Upper lobe of left lung (tissue), 6 donors: ENCODE measurements around the gene NDUFAF2. TPM values are rescaled to one million over a fixed set of nuclear protein-coding genes. Genes with fewer than 3 reads are reported as not detected.

Experiments used
- ATAC-seq, 2 donors: fragments of 200-7000 bp; cut with Tn5 transposase; one replicate each; pipeline ENCODE4 v1.9.1; 2022; ENCODE audit warnings: mild to moderate bottlenecking in 2 of 2, moderate library complexity in 2 of 2; ENCODE audit not compliant: low FRiP score in 2 of 2
- DNase-seq, 2 donors: peaks; one replicate each; pipeline ENCODE4 v3.0.0-alpha.2; 2019 to 2020
- H3K27ac ChIP-seq, 4 donors: fragments of 200-600 bp; sonication (generic); one replicate each; pipeline ENCODE4 v1.5.1; 2016 to 2019
- H3K27me3 ChIP-seq, 4 donors: fragments of 200-600 bp; sonication (generic); one replicate each; pipeline ENCODE4 v1.5.1; 2017 to 2019
- H3K36me3 ChIP-seq, 4 donors: fragments of 200-600 bp; sonication (generic); one replicate each; pipeline ENCODE4 v1.5.1; 2016 to 2019
- H3K4me1 ChIP-seq, 4 donors: fragments of 200-600 bp; sonication (generic); one replicate each; pipeline ENCODE4 v1.5.1; 2018 to 2019
- H3K4me3 ChIP-seq, 4 donors: fragments of 200-600 bp; sonication (generic); one replicate each; pipeline ENCODE4 v1.5.1; 2017 to 2019; ENCODE audit warnings: mild to moderate bottlenecking in 2 of 4, moderate library complexity in 1 of 4
- H3K9me3 ChIP-seq, 4 donors: fragments of 200-600 bp; sonication (generic); one replicate each; pipeline ENCODE4 v1.5.1; 2018 to 2019
- EP300 ChIP-seq, 4 donors: sonication (generic); formaldehyde crosslinking; IDR thresholded peaks; one replicate each; pipeline ENCODE4 v1.5.1; 2017; ENCODE audit warnings: antibody characterized with exemption in 4 of 4, control low read depth in 2 of 4
- POLR2A ChIP-seq, 4 donors: fragments of 450-650 bp; IDR thresholded peaks; one replicate each; pipeline ENCODE4 v1.5.1; 2016 to 2017; ENCODE audit warnings: antibody characterized with exemption in 4 of 4, mild to moderate bottlenecking in 2 of 4
- POLR2AphosphoS5 ChIP-seq, 2 donors: sonication (generic); formaldehyde crosslinking; IDR thresholded peaks; one replicate each; pipeline ENCODE4 v1.5.1; 2017; ENCODE audit warnings: antibody characterized with exemption in 2 of 2
- WGBS, 2 donors: methylation state at CpG; one replicate each; pipeline ENCODE4 v1.1.5; 2017 to 2018; 5-methylcytosine and 5-hydroxymethylcytosine counted together
- total RNA-seq, 6 donors: library from RNA; depleted of rRNA in 4 of 6; stranded (reverse); fragments of >200 nt in 4 of 6; gene quantifications; one replicate each; pipeline versions ENCODE4 v1.1.0 to v1.2.1, GENCODE V29; 2016 to 2021
- TF ChIP-seq, protein P1 (sequence below), 6 experiments: fragments of 450-650 bp in 4 of 6; fragments of 200-600 bp in 2 of 6; sonication (generic) in 2 of 6; IDR thresholded peaks; one replicate each; pipeline ENCODE4 v1.5.1; 2016 to 2019; ENCODE audit warnings: antibody characterized with exemption in 6 of 6
- donor health status: DM: no; HTN: no; CAD: no; lungs with moderate emphysema.
- donor health status: DM: no; HTN: yes; CAD: no; lungs with severe emphysema.

NDUFAF2 gene
- total RNA-seq, 6 donors from 2014 or later = 14.2 to 41.6 (median 20.5) TPM; not detected in 1

DNA sequence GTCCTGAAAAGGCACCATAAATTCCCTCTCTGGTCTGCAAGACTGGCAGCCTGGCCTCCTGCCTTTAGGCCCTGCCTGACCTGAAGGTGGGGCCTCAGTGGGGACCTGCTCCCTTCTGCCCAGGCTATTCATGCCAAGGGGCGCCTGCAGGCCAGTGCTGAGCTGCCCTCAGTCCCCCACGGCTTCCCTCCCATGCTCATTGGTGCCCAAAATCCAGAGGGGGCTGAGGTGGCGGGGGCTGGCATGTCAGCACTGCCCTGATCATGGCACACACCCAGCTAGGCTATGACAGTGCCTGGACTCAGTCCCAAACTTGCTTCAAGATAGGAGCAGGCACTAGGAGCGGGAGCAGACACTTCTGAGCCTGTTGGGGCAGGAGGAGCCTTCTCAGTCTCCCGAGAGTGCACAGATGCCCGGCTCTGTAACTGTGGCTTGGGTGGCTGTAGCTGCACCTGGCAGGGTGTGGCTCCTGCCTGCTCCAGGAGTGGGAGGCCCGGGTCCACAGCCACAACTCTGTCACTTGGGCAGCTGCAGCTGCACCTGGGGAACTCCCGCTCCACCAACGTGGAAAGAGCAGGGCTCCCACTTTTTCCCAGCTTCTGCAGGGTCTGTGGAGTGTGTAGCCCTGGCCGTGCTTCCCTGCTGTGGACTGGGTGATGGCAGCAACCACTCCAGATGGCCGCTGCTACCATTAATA, 49.0 kb downstream of the NDUFAF2 start:
- no peak overlapping the region for H3K27ac ChIP-seq
- H3K9me3 ChIP-seq = peaks cover 0 to 15% (median 5%) of the 10 kb centered on the region in 4 donors
- no peaks in the 10 kb centered on the region for H3K36me3 ChIP-seq
- 87 to 94% methylated on average over 4 to 10 of the region's 11 CpGs for WGBS, 2 donors
- no peaks in the 10 kb centered on the region for H3K4me1 ChIP-seq
- H3K27me3 ChIP-seq = no peaks in the 10 kb centered on the region
- ATAC-seq (peak in 1 of 2 donors; percentile 40), DNase-seq (peak in 1 of 2 donors; percentile 32)
- H3K4me3 ChIP-seq = no peak overlapping the region
- no peak for TF ChIP-seq POLR2A (IDR thresholded peaks at IDR 0.05)

DNA sequence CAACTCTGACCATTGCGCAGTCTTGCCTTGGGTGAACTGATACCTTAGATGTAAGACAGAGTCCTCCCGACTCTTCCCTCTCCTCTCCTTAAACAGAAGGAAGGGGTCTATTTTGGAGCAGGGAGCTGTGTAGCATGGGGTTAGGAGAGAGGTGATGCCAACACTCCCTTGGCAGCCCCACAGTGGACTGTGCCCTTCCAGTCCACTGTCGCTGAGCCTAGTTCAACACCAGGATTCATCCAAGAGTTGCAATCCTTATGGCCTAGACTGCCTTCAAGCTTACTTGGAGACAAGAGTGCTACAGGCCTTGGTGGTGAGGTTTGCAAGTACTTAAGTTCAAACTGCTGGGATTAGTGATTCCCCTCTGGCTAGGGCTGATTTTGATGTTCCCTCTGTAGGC, 51.4 kb downstream of the NDUFAF2 start:
- TF ChIP-seq EP300 (IDR thresholded peaks at IDR 0.05) = no peak
- TF ChIP-seq, protein P1, sequence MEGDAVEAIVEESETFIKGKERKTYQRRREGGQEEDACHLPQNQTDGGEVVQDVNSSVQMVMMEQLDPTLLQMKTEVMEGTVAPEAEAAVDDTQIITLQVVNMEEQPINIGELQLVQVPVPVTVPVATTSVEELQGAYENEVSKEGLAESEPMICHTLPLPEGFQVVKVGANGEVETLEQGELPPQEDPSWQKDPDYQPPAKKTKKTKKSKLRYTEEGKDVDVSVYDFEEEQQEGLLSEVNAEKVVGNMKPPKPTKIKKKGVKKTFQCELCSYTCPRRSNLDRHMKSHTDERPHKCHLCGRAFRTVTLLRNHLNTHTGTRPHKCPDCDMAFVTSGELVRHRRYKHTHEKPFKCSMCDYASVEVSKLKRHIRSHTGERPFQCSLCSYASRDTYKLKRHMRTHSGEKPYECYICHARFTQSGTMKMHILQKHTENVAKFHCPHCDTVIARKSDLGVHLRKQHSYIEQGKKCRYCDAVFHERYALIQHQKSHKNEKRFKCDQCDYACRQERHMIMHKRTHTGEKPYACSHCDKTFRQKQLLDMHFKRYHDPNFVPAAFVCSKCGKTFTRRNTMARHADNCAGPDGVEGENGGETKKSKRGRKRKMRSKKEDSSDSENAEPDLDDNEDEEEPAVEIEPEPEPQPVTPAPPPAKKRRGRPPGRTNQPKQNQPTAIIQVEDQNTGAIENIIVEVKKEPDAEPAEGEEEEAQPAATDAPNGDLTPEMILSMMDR (IDR thresholded peaks at IDR 0.05) = no peak
- DNase-seq = no peak
- 75 to 100% methylated on average over 2 to 3 of the region's 3 CpGs for WGBS, 2 donors
- Histone ChIP-seq H3K36me3 (no peaks in the 10 kb centered on the region), H3K27ac (no peak overlapping the region), H3K4me1 (no peaks in the 10 kb centered on the region), H3K9me3 (peaks cover 0 to 15% (median 5%) of the 10 kb centered on the region in 4 donors), H3K4me3 (no peak overlapping the region), H3K27me3 (no peaks in the 10 kb centered on the region)
- no peak for ATAC-seq

DNA sequence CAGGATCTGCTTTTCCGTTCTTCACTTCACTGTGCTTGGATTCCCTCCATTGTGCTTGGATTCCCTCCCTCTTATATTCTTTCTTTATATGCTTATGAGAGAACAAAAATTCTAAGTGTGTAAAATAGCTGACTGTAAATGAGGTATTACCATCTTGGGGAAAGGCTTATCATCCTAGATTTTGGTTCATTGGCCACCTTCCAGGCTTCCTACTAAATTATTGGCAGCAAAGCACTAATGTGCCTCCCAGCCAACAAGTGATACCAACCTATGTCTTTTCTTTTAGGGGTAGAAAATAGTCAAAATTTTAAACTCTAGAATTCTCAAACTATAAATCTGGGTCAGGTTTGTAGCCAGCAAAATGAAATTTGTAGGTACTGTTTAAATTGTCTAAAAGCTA, 52.7 kb downstream of the NDUFAF2 start:
- no peaks in the 10 kb centered on the region for H3K36me3 ChIP-seq
- ATAC-seq (no peak), DNase-seq (no peak)
- no peak overlapping the region for H3K4me3 ChIP-seq
- no peaks in the 10 kb centered on the region for H3K27me3 ChIP-seq
- TF ChIP-seq POLR2A (IDR thresholded peaks at IDR 0.05) (no peak), POLR2AphosphoS5 (IDR thresholded peaks at IDR 0.05) (no peak), EP300 (IDR thresholded peaks at IDR 0.05) (no peak)
- TF ChIP-seq, protein P1 (IDR thresholded peaks at IDR 0.05) = no peak
- H3K4me1 ChIP-seq = no peaks in the 10 kb centered on the region
- no peak overlapping the region for H3K27ac ChIP-seq
- H3K9me3 ChIP-seq = peaks cover 0 to 15% (median 5%) of the 10 kb centered on the region in 4 donors
- 94 to 100% methylated on average over 1 of the region's 1 CpG for WGBS, 2 donors

- no peaks in the 10 kb centered on the region for H3K36me3 ChIP-seq
- H3K4me1 ChIP-seq = no peaks in the 10 kb centered on the region
- H3K9me3 ChIP-seq = no peaks in the 10 kb centered on the region
- no peaks in the 10 kb centered on the region for H3K27me3 ChIP-seq
- TF ChIP-seq POLR2A (IDR thresholded peaks at IDR 0.05) = no peak
- no peak for TF ChIP-seq EP300 (IDR thresholded peaks at IDR 0.05)
- no peak for TF ChIP-seq POLR2AphosphoS5 (IDR thresholded peaks at IDR 0.05)
- TF ChIP-seq, protein P1 (IDR thresholded peaks at IDR 0.05) = no peak
- H3K4me3 ChIP-seq = no peak overlapping the region
- ATAC-seq (no peak), DNase-seq (no peak)
- no peak overlapping the region for H3K27ac ChIP-seq
Measured at GRCh38 chr5:61000887-61001286, 55.9 kb downstream of the NDUFAF2 start.

DNA sequence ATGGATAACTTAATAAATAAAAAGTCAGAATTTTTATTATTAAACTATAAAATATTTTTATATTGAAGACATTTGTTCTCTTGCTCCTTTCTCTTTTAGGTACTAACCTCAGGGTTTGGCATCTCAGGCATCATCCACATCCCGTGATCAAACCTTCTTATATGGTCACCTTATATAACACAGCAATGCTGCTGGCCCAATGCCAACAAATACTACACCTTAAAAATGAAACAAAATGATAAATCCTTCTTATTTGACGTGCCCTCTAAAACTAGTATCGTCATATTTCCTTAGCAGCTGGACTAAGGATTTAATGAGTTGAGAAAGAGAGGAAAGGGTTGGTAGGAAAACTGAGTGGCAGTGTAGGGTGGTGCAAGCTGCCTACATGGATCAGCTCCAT, 56.6 kb downstream of the NDUFAF2 start:
- Histone ChIP-seq H3K36me3 (no peaks in the 10 kb centered on the region), H3K27me3 (no peaks in the 10 kb centered on the region), H3K9me3 (no peaks in the 10 kb centered on the region), H3K4me1 (no peaks in the 10 kb centered on the region), H3K4me3 (no peak overlapping the region), H3K27ac (no peak overlapping the region)
- DNase-seq (no peak), ATAC-seq (no peak)
- no peak for TF ChIP-seq POLR2AphosphoS5 (IDR thresholded peaks at IDR 0.05)
- TF ChIP-seq, protein P1 (IDR thresholded peaks at IDR 0.05) = no peak
- TF ChIP-seq EP300 (IDR thresholded peaks at IDR 0.05) = no peak
- TF ChIP-seq POLR2A (IDR thresholded peaks at IDR 0.05) = no peak
- 83 to 87% methylated on average over 3 of the region's 3 CpGs for WGBS, 2 donors
